ENCODE measurements around the gene VMAC.
"Not testable (repeated sequence)": the region's sequence is repeated elsewhere in the genome, so short reads cannot be mapped to it uniquely, and the experiment has no call there.

Gene VMAC

GRCh38 chr19:5884065-5884811, 20.4 kb upstream of the VMAC start:
- DNase-seq: not testable (repeated sequence)

GRCh38 chr19:5889288-5889971, 15.2 kb upstream of the VMAC start:
- DNase-seq: no peak

- DNase-seq: no peak
Observed at GRCh38 chr19:5890099-5890498, 14.6 kb upstream of the VMAC start.

- no peak for DNase-seq
Observed at GRCh38 chr19:5891572-5891937, 13.1 kb upstream of the VMAC start.

GRCh38 chr19:5891938-5892771, 12.5 kb upstream of the VMAC start:
- DNase-seq: peak; percentile 33

GRCh38 chr19:5892772-5893275, 11.8 kb upstream of the VMAC start:
- DNase-seq: no peak

GRCh38 chr19:5893296-5893903, 11.3 kb upstream of the VMAC start:
- DNase-seq: no peak

- DNase-seq: no peak
Observed at GRCh38 chr19:5893907-5894703, 10.6 kb upstream of the VMAC start.

GRCh38 chr19:5894704-5895349, 9.8 kb upstream of the VMAC start:
- no peak for DNase-seq

GRCh38 chr19:5895409-5895808, 9.3 kb upstream of the VMAC start:
- no peak for DNase-seq

- DNase-seq: no peak
Observed at GRCh38 chr19:5895890-5896289, 8.8 kb upstream of the VMAC start.

GRCh38 chr19:5896365-5897076, 8.2 kb upstream of the VMAC start:
- DNase-seq: no peak

GRCh38 chr19:5897189-5897969, 7.3 kb upstream of the VMAC start:
- DNase-seq: no peak

- no peak for DNase-seq
Observed at GRCh38 chr19:5899728-5900526, 4.7 kb upstream of the VMAC start.

- DNase-seq: no peak
Observed at GRCh38 chr19:5900976-5901375, 3.7 kb upstream of the VMAC start.

- peak; percentile 43 for DNase-seq
Observed at GRCh38 chr19:5903056-5903623, 1.5 kb upstream of the VMAC start.

- DNase-seq: peak; percentile 96
Observed at GRCh38 chr19:5903624-5904351, 884 bp upstream of the VMAC start, which contains the start of gene NDUFA11. TSS of gene NDUFA11 (minus strand) at chr19:5903790. CDS start at chr19:5903708, 82 bp downstream.
